ACC112 (cell line): ENCODE data around the gene TBX2.

ENCODE experiments used
- H2AFZ ChIP-seq: fragments of 200-600 bp; sonication (generic); one replicate; pipeline ENCODE4 v1.6.0; 2017; ENCODE audit warnings: antibody characterized with exemption, low read length; ENCODE audit not compliant: unreplicated experiment
- H3K27ac ChIP-seq: fragments of 200-600 bp; sonication (generic); 2 replicates; pipeline ENCODE4 v1.5.1; 2014; ENCODE audit warnings: low read depth, mild to moderate bottlenecking, antibody characterized with exemption, low read length, moderate library complexity
- H3K27me3 ChIP-seq: fragments of 200-600 bp; sonication (generic); 2 replicates; pipeline ENCODE4 v1.6.1; 2014; ENCODE audit warnings: mild to moderate bottlenecking, antibody characterized with exemption, low read length, moderate library complexity, mixed read lengths; ENCODE audit not compliant: insufficient read depth
- H3K36me3 ChIP-seq: fragments of 200-600 bp; sonication (generic); 2 replicates; pipeline ENCODE4 v1.6.1; 2016; ENCODE audit warnings: mild to moderate bottlenecking, antibody characterized with exemption, low read length, moderate library complexity, mixed read lengths; ENCODE audit not compliant: insufficient read depth
- H3K4me1 ChIP-seq: fragments of 200-600 bp; sonication (generic); one replicate; pipeline ENCODE4 v1.6.1; 2016; ENCODE audit warnings: low read length, mixed read lengths; ENCODE audit not compliant: insufficient read depth, unreplicated experiment, control insufficient read depth
- H3K4me3 ChIP-seq: fragments of 200-600 bp; sonication (generic); 2 replicates; pipeline ENCODE4 v1.5.1; 2014; ENCODE audit warnings: mild to moderate bottlenecking, low read depth, low read length
- H3K79me2 ChIP-seq: fragments of 200-600 bp; sonication (generic); one replicate; pipeline ENCODE4 v1.6.0; 2016; ENCODE audit warnings: low read length; ENCODE audit not compliant: control insufficient read depth, unreplicated experiment, insufficient read depth

The TBX2 gene

GRCh38 chr17:61452301-61453290 lies 53.0 kb downstream of the TBX2 start, which contains the start of gene TBX4:
TSS of gene TBX4 (plus strand) at chr17:61452422. CDS start at chr17:61456491, 4,069 bp downstream.
- peak within 1 kb of the TSS; percentile 50 for H2AFZ ChIP-seq
- no peaks in the 10 kb centered on the region for H3K79me2 ChIP-seq
- H3K27me3 ChIP-seq: peaks cover 74% of the 10 kb centered on the region
- H3K27ac ChIP-seq: no peak within 1 kb of the TSS
- H3K36me3 ChIP-seq: no peaks in the 10 kb centered on the region
- peak within 1 kb of the TSS; percentile 70 for H3K4me3 ChIP-seq
- no peaks in the 10 kb centered on the region for H3K4me1 ChIP-seq

DNA sequence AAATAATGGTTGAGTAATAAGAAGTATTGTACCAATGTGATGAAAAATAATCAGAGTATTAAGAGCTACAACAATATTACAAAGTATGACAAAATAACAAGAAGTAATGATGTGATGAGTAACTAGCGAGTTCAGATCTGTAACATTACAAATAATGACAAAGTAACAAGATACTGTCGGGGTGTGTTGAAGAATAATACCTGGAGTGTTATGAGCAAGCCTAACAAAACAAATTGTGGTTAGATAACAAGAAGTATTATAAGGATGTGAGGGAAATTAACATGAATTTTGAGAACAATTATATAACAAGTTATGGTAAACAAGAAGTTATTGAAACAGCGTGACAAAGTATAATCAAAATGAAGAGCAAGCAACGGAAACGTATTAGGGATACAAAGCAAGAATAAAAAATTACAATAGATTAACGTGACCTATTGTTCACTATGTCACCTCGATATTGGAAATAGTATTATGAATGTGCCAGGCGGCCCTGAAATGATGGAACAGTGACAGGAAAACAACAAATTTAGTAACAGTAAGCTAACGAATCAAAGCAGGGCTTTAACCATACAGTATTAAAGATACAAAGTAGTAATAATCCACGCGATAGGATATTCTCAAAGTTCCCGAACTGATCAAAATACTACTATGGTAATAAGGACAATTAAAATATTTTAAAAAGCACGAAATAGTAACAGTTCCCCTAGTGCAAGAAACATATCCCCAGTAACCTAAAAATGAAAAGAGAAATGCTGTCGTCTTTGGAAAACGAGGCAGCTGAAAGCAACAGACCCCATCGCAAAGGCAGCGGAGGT lies 54.1 kb downstream of the TBX2 start:
- no peak overlapping the region for H2AFZ ChIP-seq
- H3K36me3 ChIP-seq: no peaks in the 10 kb centered on the region
- no peaks in the 10 kb centered on the region for H3K79me2 ChIP-seq
- no peak overlapping the region for H3K4me3 ChIP-seq
- peaks cover 81% of the 10 kb centered on the region for H3K27me3 ChIP-seq
- H3K4me1 ChIP-seq: no peaks in the 10 kb centered on the region
- H3K27ac ChIP-seq: no peak overlapping the region

DNA sequence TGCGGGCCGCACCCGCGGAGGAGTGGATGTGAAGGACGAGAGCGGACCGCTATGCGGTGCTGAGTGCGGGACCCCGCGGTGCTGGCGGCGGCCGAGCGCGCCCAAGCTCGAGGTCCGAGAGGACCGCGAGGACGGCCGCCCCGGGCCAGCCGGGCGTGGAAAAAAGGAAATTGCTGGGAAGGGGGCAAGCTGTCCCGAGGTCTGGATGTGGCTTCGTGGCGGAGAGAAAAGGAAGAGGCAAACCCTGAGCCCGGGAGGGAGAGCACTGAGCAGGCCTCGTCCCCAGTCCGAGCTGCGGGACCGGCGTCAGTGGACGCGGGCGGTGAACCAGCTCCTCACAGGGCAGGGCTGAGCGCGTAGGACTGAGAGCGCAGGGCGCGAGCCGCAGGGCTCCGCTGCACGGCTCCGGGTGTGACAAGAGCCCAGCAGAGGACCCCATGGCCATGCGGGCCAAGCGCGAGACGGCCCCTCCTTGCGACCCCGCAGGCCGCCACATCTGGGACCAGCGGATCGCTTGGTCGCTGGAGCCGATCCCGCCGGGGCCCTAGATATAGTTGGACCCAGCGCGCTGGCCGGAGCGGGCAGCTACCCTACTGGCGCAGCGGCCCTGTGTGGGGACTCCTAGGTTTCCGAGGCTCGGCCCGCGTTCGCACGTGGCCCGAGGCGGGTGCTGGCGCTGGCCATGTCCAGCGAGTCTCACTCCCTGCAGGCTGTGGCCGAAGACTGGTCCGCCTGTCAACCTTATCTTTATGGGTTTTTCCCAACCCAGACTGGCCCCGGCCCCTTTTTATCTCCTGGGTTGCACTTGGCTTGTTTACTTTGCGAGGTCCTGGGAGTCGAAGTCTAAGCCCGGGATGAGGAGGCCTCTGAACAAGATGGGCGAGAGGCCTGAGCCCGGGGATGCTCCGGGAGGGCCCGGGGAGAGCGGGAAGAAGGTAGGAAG lies 55.0 kb downstream of the TBX2 start:
- Histone ChIP-seq H3K79me2 (no peaks in the 10 kb centered on the region), H3K27ac (no peak overlapping the region), H2AFZ (no peak overlapping the region), H3K27me3 (peaks cover 86% of the 10 kb centered on the region), H3K4me3 (no peak overlapping the region), H3K36me3 (no peaks in the 10 kb centered on the region), H3K4me1 (no peaks in the 10 kb centered on the region)

GRCh38 chr17:61455324-61456060 lies 55.8 kb downstream of the TBX2 start:
- H2AFZ ChIP-seq: no peak overlapping the region
- no peak overlapping the region for H3K27ac ChIP-seq
- H3K27me3 ChIP-seq: peaks cover 90% of the 10 kb centered on the region
- no peaks in the 10 kb centered on the region for H3K36me3 ChIP-seq
- H3K4me1 ChIP-seq: no peaks in the 10 kb centered on the region
- H3K79me2 ChIP-seq: no peaks in the 10 kb centered on the region
- no peak overlapping the region for H3K4me3 ChIP-seq

- no peaks in the 10 kb centered on the region for H3K4me1 ChIP-seq
- no peak overlapping the region for H2AFZ ChIP-seq
- H3K79me2 ChIP-seq: no peaks in the 10 kb centered on the region
- peaks cover 90% of the 10 kb centered on the region for H3K27me3 ChIP-seq
- no peaks in the 10 kb centered on the region for H3K36me3 ChIP-seq
- H3K4me3 ChIP-seq: no peak overlapping the region
- no peak overlapping the region for H3K27ac ChIP-seq
These were observed 56.5 kb downstream of the TBX2 start for GRCh38 chr17:61456061-61456681.

DNA sequence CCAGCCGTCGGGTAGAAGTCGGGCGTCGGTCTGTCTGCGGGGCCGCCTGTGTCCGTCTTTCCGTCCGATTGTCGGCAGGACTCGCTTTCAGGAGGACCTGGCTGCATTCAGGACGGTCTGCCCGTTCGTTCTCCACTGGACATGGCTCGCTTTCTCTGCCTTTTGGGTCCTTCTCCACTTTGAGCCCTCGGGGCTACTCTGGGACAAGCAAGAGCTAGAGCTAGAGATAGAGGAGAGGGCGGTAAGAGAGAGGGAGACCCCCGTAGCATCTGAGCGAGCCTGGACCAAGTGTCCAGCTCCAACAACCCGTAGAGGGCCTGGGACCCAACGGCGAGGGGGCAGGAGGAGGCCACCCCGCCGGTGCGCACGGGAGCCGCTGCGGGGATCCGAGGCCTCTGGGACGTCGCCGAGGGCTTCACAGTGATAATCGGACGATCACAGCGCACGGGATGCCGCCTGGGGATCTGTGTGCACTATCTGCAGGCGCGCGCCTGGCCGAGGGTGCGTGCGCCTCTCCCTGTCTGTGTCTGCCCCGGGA lies 57.1 kb downstream of the TBX2 start:
- Histone ChIP-seq H3K27ac (no peak overlapping the region), H3K27me3 (peaks cover 90% of the 10 kb centered on the region), H2AFZ (no peak overlapping the region), H3K4me3 (no peak overlapping the region), H3K79me2 (no peaks in the 10 kb centered on the region), H3K4me1 (no peaks in the 10 kb centered on the region), H3K36me3 (no peaks in the 10 kb centered on the region)

- peaks cover 90% of the 10 kb centered on the region for H3K27me3 ChIP-seq
- H3K36me3 ChIP-seq: no peaks in the 10 kb centered on the region
- no peak overlapping the region for H3K27ac ChIP-seq
- no peaks in the 10 kb centered on the region for H3K4me1 ChIP-seq
- no peak overlapping the region for H2AFZ ChIP-seq
- no peaks in the 10 kb centered on the region for H3K79me2 ChIP-seq
- no peak overlapping the region for H3K4me3 ChIP-seq
These were observed 57.8 kb downstream of the TBX2 start for GRCh38 chr17:61457226-61457983.

DNA sequence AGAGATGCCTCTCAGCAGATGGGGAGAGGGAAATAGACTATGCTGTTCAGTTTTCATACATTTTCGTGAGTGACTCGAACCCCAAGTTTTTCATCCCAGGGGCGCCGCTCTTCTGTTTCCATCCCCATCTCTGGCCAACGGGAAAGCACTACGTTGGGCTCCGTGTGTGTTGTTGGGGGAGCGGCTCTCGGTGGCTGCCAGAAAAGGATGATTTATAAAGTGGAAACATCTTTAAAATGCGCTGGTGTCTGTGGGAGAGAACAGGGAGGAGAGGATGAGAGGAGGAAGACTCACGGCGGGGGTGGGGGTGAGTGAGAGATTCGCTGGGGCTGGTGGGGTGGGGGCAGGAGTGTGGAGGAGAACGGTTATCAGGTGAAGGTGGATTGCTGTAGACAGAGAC lies 58.4 kb downstream of the TBX2 start:
- no peak overlapping the region for H3K27ac ChIP-seq
- no peak overlapping the region for H2AFZ ChIP-seq
- H3K36me3 ChIP-seq: no peaks in the 10 kb centered on the region
- H3K4me3 ChIP-seq: no peak overlapping the region
- H3K79me2 ChIP-seq: no peaks in the 10 kb centered on the region
- no peaks in the 10 kb centered on the region for H3K4me1 ChIP-seq
- H3K27me3 ChIP-seq: peaks cover 90% of the 10 kb centered on the region
